Mucosa of descending colon (tissue), 3 donors: ENCODE data around the gene DYNLT2B. TPM values are rescaled to one million over a fixed set of nuclear protein-coding genes. Genes with fewer than 3 reads are reported as not detected.

Source experiments
- ATAC-seq: fragments of 200-7000 bp; cut with Tn5 transposase; one replicate; pipeline ENCODE4 v1.9.1; 2020; ENCODE audit warnings: mild to moderate bottlenecking, moderate library complexity
- DNase-seq, 3 donors: peaks; one replicate each; pipeline ENCODE4 v3.0.0-alpha.2; 2020
- H3K36me3 ChIP-seq: fragments of 200-600 bp; one replicate; pipeline ENCODE4 v1.8.0; 2021; ENCODE audit warnings: low read depth, mild to moderate bottlenecking
- H3K4me1 ChIP-seq: fragments of 200-600 bp; one replicate; pipeline ENCODE4 v1.8.0; 2021; ENCODE audit warnings: low read depth, mild to moderate bottlenecking
- H3K4me3 ChIP-seq: fragments of 200-600 bp; one replicate; pipeline ENCODE4 v1.8.0; 2021; ENCODE audit warnings: mild to moderate bottlenecking
- H3K9me3 ChIP-seq: fragments of 200-600 bp; one replicate; pipeline ENCODE4 v1.8.0; 2021; ENCODE audit warnings: mild to moderate bottlenecking
- intact Hi-C, 2 donors: fragments of 100-400 bp; cut with DNase I in 1 of 2; cut with micrococcal nuclease in 1 of 2; formaldehyde crosslinking; loops; one replicate each; pipeline versions ENCODE4 v1.11.0 to v1.11.1; 2022; cut with DNase I, micrococcal nuclease
- total RNA-seq, 3 donors: library from RNA; stranded (reverse); fragmentation: NEBNext Ultra II Directional in 2 of 3; extraction: Animal tissue kit (Norgen Biotek cat#: 25700) in 2 of 3; gene quantifications; one replicate each; pipeline versions ENCODE4 v1.2.1 to v1.2.4, GENCODE V29; 2021 to 2023
- TF ChIP-seq, protein P1 (sequence below): fragments of 200-600 bp; IDR thresholded peaks from one replicate; pipeline ENCODE4 v1.8.0; 2022; ENCODE audit warnings: antibody characterized with exemption, mild to moderate bottlenecking
- donor health status: DM: no; HTN: no; CAD: no; lungs with moderate emphysema.
- donor health status: DM: no; HTN: no; CAD: no.
- donor health status: DM: no; HTN: yes; CAD: no.

DYNLT2B gene
- total RNA-seq, 3 donors from 2014 or later: 0.64 to 5.2 (median 2.3) TPM

DNA sequence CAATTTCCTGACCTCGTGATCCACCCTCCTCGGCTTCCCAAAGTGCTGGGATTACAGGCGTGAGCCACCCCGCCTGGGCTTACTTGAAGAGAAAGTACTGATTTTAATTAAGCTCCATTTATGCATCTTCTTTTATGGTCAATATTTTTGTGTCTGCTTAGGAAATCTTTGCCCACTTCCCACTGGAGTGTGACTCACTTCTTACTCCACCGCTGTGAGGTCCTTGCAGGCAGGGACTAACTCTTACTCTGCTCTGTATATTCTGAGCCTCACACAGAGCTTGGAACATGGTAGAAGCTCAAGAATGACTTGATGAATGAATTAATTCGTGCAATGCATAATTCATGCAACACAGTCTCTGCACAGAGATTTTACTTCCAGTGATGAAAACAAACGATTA lies 23.1 kb upstream of the DYNLT2B start:
- H3K4me3 ChIP-seq: no peak overlapping the region
- ATAC-seq: no peak

DNA sequence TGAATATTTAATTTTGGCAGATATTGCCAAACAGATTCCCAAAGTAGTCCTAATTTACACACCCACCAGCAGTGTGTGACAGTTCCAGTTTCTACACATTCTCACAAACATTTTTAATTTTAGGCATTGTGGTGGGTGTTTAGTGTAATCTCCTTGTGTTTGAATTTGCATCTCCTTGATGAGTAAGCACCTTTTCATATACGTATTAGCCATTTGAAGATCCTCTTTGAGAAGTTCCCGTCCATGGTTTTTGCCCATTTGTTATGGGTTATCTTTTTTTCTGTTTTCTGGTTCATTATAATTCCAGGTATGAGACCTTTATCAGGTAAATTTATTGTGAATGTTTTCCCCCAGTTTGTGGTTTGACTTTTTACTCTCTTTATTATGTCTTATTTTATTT lies 22.4 kb upstream of the DYNLT2B start:
- TF ChIP-seq, protein P1, sequence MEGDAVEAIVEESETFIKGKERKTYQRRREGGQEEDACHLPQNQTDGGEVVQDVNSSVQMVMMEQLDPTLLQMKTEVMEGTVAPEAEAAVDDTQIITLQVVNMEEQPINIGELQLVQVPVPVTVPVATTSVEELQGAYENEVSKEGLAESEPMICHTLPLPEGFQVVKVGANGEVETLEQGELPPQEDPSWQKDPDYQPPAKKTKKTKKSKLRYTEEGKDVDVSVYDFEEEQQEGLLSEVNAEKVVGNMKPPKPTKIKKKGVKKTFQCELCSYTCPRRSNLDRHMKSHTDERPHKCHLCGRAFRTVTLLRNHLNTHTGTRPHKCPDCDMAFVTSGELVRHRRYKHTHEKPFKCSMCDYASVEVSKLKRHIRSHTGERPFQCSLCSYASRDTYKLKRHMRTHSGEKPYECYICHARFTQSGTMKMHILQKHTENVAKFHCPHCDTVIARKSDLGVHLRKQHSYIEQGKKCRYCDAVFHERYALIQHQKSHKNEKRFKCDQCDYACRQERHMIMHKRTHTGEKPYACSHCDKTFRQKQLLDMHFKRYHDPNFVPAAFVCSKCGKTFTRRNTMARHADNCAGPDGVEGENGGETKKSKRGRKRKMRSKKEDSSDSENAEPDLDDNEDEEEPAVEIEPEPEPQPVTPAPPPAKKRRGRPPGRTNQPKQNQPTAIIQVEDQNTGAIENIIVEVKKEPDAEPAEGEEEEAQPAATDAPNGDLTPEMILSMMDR: no peak
- ATAC-seq: no peak
- Histone ChIP-seq H3K4me1 (no peaks in the 10 kb centered on the region), H3K4me3 (no peak overlapping the region), H3K9me3 (no peaks in the 10 kb centered on the region), H3K36me3 (no peaks in the 10 kb centered on the region)
- DNase-seq: no peak
- intact Hi-C loops: no loop called here

More for the DNA sequence above, 23.1 kb upstream of the DYNLT2B start:
- TF ChIP-seq, protein P1: no peak
- DNase-seq: no peak
- H3K4me1 ChIP-seq: no peaks in the 10 kb centered on the region
- no peaks in the 10 kb centered on the region for H3K9me3 ChIP-seq
- intact Hi-C loops: no loop called here
- no peaks in the 10 kb centered on the region for H3K36me3 ChIP-seq

- Histone ChIP-seq H3K36me3 (no peaks in the 10 kb centered on the region), H3K9me3 (no peaks in the 10 kb centered on the region), H3K4me1 (no peaks in the 10 kb centered on the region), H3K4me3 (no peak overlapping the region)
- TF ChIP-seq, protein P1: no peak
- peak in 1 of 3 donors; percentile 3 for DNase-seq
- intact Hi-C loops: no loop called here
- no peak for ATAC-seq
Measured at GRCh38 chr3:196339493-196340254, 21.6 kb upstream of the DYNLT2B start.

- Histone ChIP-seq H3K4me3 (no peak overlapping the region), H3K4me1 (no peaks in the 10 kb centered on the region), H3K36me3 (no peaks in the 10 kb centered on the region), H3K9me3 (no peaks in the 10 kb centered on the region)
- intact Hi-C loops: no loop called here
- TF ChIP-seq, protein P1: no peak
- DNase-seq (peak in 1 of 3 donors; percentile 5), ATAC-seq (no peak)
Measured at GRCh38 chr3:196339044-196339443, 21.0 kb upstream of the DYNLT2B start.

- DNase-seq (peak in 1 of 3 donors; percentile 7), ATAC-seq (no peak)
- Histone ChIP-seq H3K4me1 (no peaks in the 10 kb centered on the region), H3K36me3 (no peaks in the 10 kb centered on the region), H3K9me3 (no peaks in the 10 kb centered on the region), H3K4me3 (no peak overlapping the region)
- TF ChIP-seq, protein P1: no peak
- intact Hi-C loops: no loop called here
Measured at GRCh38 chr3:196336319-196337145, 18.5 kb upstream of the DYNLT2B start.
